Mucosa of rectum (tissue), 2 donors: Measurements from ENCODE around the gene RAB15.
"Not testable (repeated sequence)": the region's sequence is repeated elsewhere in the genome, so short reads cannot be mapped to it uniquely, and the experiment has no call there.

ENCODE experiments used
- H3K27ac ChIP-seq, 2 donors: one replicate each; pipeline ENCODE4 v1.7.0; 2013; ENCODE audit warnings: inconsistent platforms in 2 of 2, low read depth in 2 of 2, low read length in 2 of 2
- H3K27me3 ChIP-seq, 2 donors: one replicate each; pipeline ENCODE4 v1.7.0; 2013; ENCODE audit warnings: low read length in 2 of 2; ENCODE audit not compliant: control insufficient read depth in 2 of 2, insufficient read depth in 2 of 2
- H3K36me3 ChIP-seq, 2 donors: one replicate each; pipeline ENCODE4 v1.7.0; 2013; ENCODE audit warnings: low read length in 2 of 2; ENCODE audit not compliant: control insufficient read depth in 2 of 2, insufficient read depth in 2 of 2
- H3K4me1 ChIP-seq, 2 donors: one replicate each; pipeline ENCODE4 v1.7.0; 2013; ENCODE audit warnings: low read length in 2 of 2, mild to moderate bottlenecking in 1 of 2; ENCODE audit not compliant: control insufficient read depth in 2 of 2, insufficient read depth in 2 of 2
- H3K4me3 ChIP-seq, 2 donors: one replicate each; pipeline ENCODE4 v1.7.0; 2013; ENCODE audit warnings: low read length in 2 of 2
- H3K9ac ChIP-seq, 2 donors: one replicate each; pipeline ENCODE4 v1.7.0; 2013; ENCODE audit warnings: low read length in 2 of 2, low read depth in 1 of 2, mild to moderate bottlenecking in 1 of 2
- H3K9me3 ChIP-seq, 2 donors: one replicate each; pipeline ENCODE4 v1.7.0; 2013; ENCODE audit warnings: low read length in 2 of 2; ENCODE audit not compliant: control insufficient read depth in 2 of 2
- donor health status: healthy.
- donor health status: Normal muscosa, but diverticular disease.

RAB15 gene

GRCh38 chr14:64915029-64915424, 57.1 kb downstream of the RAB15 start:
- H3K4me1 ChIP-seq = peaks cover 16 to 19% of the 10 kb centered on the region in 2 donors
- peak overlapping the region; percentile 93 to 98 for H3K4me3 ChIP-seq
- peak overlapping the region; percentile 97 to 100 for H3K9ac ChIP-seq
- H3K9me3 ChIP-seq = no peaks in the 10 kb centered on the region
- peaks cover 0 to 3% of the 10 kb centered on the region in 2 donors for H3K36me3 ChIP-seq
- H3K27ac ChIP-seq = peak overlapping the region; percentile 91 to 93
- H3K27me3 ChIP-seq = no peaks in the 10 kb centered on the region

DNA sequence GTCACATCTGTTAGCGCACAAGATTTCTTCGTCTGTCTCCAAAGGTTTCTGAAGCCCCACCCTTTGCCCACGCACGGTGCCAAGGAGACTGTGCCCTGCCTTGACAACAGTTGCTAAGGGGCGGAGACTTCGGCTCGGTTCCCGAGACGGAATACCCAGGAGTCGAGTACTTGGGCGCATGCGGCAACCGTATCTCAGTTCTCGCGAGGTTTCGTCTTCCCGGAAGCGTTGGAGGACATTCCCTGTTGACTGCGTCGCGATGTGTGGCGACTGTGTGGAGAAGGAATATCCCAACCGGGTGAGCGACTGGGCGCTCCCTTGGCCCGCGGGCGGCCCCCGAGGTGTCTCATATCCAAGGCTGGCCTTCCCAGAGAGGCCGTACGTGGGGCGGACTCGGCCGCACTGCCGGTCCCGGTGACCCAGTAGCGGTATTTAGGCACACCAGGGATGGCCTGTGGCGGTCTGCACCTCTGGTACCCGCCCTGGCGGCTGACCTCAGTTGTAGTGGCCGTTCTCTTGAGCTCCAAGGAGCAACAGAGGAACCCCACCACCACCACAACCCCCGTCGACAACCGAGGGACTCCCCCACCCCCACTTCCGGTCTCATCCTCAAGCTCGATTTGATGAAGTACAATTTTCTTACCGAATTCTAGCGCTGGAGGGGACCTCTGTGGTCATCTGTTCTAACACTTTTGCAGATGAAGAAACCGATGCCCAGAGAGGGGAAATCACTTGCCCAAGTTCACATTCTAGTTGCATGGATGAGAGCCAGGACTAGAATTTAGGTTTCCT, 57.7 kb downstream of the RAB15 start, which contains the start of gene CHURC1:
CHURC1 (plus strand) TSS at position 219 of the 792 bp plus-strand sequence; CDS start at position 260, 41 bp downstream.
- peak within 1 kb of the TSS; percentile 93 to 98 for H3K4me3 ChIP-seq
- peaks cover 16 to 19% of the 10 kb centered on the region in 2 donors for H3K4me1 ChIP-seq
- no peaks in the 10 kb centered on the region for H3K9me3 ChIP-seq
- H3K9ac ChIP-seq = peak within 1 kb of the TSS; percentile 97 to 100
- H3K27ac ChIP-seq = peak within 1 kb of the TSS; percentile 91 to 93
- H3K27me3 ChIP-seq = no peaks in the 10 kb centered on the region
- peaks cover 0 to under 1% of the 10 kb centered on the region in 2 donors for H3K36me3 ChIP-seq

GRCh38 chr14:64913477-64913876, 58.7 kb downstream of the RAB15 start:
- not testable (repeated sequence) for H3K27me3 ChIP-seq, H3K36me3 ChIP-seq, H3K9me3 ChIP-seq
- peak overlapping the region; percentile 93 to 98 for H3K4me3 ChIP-seq
- H3K9ac ChIP-seq = peak overlapping the region; percentile 97 to 100
- H3K4me1 ChIP-seq = peaks cover 16 to 19% of the 10 kb centered on the region in 2 donors
- H3K27ac ChIP-seq = peak overlapping the region; percentile 91 to 93

DNA sequence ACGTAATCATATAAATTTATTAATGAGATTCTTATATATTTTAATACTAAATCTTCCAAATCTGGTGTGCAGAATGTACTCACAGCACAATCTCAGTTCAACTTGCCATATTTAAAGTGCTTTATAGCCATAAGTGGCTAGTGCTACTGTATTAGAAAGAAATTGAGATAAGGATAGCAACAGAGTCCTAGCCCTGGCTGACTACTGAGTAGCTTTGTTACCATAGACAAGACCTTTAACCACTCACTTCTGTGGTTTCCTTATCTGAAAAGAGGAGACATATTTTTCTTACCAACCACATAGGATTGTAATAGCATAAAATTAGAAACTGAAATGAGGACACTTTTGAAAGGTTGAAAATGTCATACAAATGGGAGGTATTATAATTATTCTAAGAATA, 59.9 kb downstream of the RAB15 start:
- Histone ChIP-seq H3K4me3 (no peak overlapping the region), H3K36me3 (no peaks in the 10 kb centered on the region), H3K27ac (no peak overlapping the region), H3K9me3 (no peaks in the 10 kb centered on the region), H3K4me1 (peaks cover 16 to 19% of the 10 kb centered on the region in 2 donors), H3K27me3 (no peaks in the 10 kb centered on the region), H3K9ac (no peak overlapping the region)

DNA sequence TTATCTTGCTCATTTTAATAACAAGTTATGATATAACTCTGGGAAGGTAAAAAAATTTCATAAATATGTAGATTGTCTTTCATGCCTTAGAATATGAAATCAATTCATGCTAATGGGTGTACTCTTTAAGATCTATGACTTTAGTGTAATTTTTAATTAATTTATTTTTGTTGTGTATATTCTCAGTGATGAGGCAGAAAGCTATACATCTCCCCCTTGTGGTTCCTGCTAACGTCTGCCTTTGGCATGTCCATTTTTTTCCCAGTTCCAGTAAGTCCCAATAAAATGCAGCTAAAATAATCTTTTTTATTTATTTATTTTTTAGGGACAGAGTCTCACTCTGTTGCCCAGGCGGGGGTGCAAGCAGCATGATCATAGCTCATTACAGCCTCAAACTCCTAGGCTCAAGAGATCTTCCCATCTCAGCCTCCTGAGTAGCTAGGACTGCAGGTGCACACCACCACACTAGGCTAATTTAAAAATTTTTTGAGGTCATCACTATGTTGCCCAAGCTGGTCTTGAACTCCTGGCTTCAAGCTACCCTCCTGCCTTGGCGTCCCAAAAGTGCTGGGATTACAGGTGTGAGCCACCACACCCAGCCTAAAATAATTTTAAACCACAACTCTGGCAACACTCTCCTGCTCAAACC, 61.2 kb downstream of the RAB15 start:
- Histone ChIP-seq H3K4me1 (peaks cover 15 to 16% of the 10 kb centered on the region in 2 donors), H3K9ac (no peak overlapping the region), H3K27ac (no peak overlapping the region), H3K27me3 (no peaks in the 10 kb centered on the region), H3K36me3 (no peaks in the 10 kb centered on the region), H3K9me3 (no peaks in the 10 kb centered on the region), H3K4me3 (no peak overlapping the region)

DNA sequence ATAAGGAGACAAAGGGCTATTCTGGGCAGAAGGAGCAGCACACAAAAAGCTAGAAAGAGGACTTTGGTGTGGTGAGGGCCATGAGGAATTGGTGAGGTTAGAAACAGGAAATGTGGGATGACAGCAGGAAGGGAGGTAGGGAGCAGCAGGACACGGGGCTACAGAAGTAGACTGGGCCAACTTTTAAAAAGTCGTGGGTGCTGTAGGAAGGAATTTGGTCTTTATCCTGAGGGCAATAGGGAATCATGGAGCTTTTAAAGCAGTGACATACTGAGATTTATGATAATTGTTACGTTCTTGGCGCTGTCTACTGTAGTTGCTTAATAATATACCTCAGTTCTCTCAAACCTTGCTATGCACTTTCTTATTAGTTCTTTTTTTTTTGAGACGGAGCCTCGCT, 66.1 kb downstream of the RAB15 start:
- H3K4me3 ChIP-seq = no peak overlapping the region
- H3K27ac ChIP-seq = no peak overlapping the region
- H3K9me3 ChIP-seq = no peaks in the 10 kb centered on the region
- no peaks in the 10 kb centered on the region for H3K27me3 ChIP-seq
- no peak overlapping the region for H3K9ac ChIP-seq
- H3K36me3 ChIP-seq = no peaks in the 10 kb centered on the region
- H3K4me1 ChIP-seq = no peaks in the 10 kb centered on the region

DNA sequence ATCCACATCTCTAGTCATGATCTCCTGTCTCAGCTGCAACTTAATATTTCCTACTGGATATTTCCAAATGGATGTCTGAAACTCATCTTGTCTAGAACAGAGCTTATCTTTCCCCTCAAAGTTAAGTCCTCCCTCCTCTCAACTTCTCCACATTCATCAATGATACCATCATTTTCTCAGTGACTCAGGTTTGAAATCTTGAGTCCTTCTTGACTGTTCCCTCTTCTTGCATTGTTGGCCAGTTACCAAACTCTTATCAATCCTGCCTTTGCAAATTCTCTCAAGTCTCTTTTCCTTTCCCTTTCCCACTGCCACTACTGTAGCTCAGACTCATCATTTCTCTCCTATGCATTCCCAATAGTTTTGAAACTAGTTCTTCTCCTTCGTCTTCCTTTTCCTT, 72.2 kb downstream of the RAB15 start:
- Histone ChIP-seq H3K9ac (no peak overlapping the region), H3K9me3 (no peaks in the 10 kb centered on the region), H3K27me3 (peaks cover 0 to 2% of the 10 kb centered on the region in 2 donors), H3K4me3 (no peak overlapping the region), H3K27ac (no peak overlapping the region), H3K4me1 (no peaks in the 10 kb centered on the region), H3K36me3 (no peaks in the 10 kb centered on the region)
